Measurements from ENCODE around the gene WDR31.
"Not testable (repeated sequence)": the region's sequence is repeated elsewhere in the genome, so short reads cannot be mapped to it uniquely, and the experiment has no call there.

Gene WDR31

GRCh38 chr9:113368982-113369854 is 29.1 kb upstream of the WDR31 start:
- DNase-seq (ENCODE audit: low read depth in 2 of 2) = no peak

- no peak for DNase-seq (ENCODE audit: low read depth in 2 of 2)
Measured at GRCh38 chr9:113368348-113368981, 28.4 kb upstream of the WDR31 start.

DNA sequence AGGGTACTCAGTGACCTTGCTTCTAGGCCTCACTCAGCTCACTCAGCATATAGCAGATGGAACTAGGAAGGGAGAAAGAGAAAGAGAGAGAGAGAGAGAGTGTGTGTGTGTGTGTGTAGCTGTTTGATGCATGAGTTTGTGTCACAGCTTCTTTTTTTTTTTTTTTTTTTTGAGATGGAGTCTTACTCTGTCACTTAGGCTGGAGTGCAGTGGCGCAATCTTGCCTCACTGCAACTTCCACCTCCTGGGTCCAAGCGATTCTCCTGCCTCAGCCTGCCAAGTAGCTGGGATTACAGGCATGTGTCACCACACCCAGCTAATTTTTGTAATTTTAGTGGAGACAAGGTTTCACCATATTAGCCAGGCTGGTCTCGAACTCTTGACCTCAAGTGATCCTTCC is 25.6 kb upstream of the WDR31 start:
- DNase-seq (ENCODE audit: low read depth in 2 of 2) = not testable (repeated sequence)

DNA sequence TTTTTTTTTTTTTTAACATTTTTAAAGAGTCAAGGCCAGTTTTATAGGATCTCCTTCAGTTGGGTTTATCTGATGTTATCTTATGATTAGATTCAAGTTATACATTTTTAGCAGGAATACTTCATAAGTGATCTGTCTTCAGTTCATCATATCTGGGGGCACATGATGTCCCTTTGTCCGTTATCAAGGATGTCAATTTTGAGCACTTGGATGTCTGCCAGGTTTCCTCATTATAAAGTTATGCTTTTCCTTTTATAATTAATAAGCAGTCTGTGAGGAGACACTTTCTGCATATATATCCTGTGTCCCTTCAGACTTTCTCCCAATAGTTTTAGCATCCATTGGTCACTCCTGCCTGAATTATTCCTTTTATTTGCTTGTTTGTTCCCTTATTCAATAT is 24.9 kb upstream of the WDR31 start:
- DNase-seq (ENCODE audit: low read depth in 2 of 2) = no peak

- no peak for DNase-seq (ENCODE audit: low read depth in 2 of 2)
Measured at GRCh38 chr9:113363336-113363735, 23.3 kb upstream of the WDR31 start.

DNA sequence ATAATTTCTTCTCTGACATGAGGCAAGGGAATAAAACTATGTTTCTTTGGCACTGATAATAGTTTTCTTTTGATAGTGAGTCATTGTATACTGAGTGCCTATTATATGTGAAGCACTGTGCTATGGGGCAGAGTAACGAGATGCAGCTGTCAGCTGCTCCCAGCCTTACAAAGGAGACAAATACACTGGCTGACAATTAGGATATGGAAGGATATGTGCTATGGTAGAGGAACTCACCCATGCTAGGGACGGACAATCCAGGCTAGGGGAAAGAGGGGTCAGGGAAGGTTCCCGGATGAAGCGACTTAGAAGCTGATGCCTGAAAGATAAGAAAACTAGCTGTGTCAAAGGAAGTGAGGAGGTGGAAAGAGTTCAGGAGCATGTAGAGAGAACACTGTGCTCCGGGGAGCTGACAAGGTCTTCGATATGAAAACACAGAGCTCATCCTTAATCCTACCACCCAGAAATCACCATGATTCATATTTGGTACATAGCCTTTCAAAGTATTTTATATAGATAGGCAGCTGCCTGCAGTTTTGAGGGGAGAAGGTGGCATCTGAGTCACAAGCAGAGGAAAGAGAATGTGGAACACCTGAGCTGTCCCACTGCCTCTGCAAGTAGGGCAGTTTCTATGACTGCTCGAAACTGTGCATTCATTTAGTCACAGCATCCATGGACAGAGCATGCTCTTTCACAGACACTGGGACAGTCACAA is 21.4 kb upstream of the WDR31 start:
- no peak for DNase-seq (ENCODE audit: low read depth in 2 of 2)

DNA sequence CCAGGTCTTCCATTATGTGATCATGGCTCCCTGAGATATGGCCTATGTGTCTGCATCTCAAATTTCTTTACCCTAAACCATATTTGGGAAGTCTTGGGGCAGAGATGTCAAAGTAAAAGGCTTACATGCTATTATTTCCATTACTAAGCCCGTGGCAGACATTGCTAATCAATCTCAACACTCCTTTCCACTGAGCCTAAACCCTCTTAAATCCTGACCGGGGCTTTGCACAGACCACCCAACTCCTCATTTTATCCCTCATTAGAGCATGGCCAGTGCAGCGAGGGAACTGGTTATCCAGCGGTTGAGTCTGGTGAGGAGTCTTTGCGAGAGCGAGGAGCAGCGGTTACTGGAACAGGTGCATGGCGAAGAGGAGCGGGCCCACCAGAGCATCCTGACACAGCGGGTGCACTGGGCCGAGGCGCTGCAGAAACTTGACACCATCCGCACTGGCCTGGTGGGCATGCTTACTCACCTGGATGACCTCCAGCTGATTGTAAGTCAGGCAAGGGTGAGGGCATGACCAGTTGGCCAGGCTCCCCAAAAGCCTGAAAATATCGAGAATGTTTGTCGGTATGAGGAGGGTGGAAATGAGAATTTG is 20.3 kb upstream of the WDR31 start:
- no peak for DNase-seq (ENCODE audit: low read depth in 2 of 2)

DNA sequence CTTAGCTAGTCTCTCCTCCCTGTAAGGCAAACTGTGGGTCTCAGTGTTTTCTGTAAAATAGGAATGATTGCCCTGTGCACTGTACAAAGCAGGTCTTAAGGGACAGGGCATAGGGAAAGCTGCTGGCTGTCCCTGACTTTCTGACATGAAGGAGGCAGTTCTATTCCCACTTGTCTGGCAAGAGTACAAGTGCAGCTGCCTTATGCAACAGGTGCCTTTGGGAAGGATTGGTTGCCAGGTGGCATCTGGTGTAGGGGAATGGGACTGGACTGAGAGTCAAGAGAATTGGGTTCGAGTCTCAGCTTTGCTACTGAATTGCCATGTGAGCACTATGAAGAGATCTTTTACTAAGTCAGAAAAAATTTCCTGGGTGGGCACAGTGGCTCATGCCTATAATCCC is 19.3 kb upstream of the WDR31 start:
- no peak for DNase-seq (ENCODE audit: low read depth in 2 of 2)

DNA sequence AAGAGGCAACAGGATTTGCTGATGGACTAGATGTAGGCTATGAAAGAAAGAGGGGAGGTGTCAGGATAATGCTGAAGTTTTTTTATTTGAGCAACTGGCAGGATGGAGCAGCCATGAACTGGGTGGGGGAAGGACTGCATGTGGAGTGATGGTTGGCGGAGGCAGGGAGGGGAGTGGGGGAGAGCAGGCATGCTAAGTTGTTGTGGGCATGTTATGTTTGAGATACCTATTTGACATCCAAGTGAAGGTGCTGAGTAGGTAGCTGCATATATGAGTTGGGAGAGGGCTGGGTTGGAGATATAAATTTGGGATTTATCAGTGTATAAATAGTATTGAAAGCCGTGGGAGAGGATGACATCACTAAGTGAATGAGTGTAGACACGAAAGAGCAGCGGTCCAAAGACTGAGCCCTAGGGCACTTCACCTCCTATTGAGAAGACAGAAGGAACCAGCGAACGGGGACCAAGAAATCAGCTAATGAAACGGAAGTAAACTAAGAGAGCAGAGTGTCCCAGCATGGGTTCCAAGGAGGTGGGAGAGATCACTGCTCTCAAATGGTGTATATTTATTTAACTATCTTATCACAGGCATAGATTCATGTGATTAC is 16.7 kb upstream of the WDR31 start:
- DNase-seq (ENCODE audit: low read depth in 2 of 2) = no peak

DNA sequence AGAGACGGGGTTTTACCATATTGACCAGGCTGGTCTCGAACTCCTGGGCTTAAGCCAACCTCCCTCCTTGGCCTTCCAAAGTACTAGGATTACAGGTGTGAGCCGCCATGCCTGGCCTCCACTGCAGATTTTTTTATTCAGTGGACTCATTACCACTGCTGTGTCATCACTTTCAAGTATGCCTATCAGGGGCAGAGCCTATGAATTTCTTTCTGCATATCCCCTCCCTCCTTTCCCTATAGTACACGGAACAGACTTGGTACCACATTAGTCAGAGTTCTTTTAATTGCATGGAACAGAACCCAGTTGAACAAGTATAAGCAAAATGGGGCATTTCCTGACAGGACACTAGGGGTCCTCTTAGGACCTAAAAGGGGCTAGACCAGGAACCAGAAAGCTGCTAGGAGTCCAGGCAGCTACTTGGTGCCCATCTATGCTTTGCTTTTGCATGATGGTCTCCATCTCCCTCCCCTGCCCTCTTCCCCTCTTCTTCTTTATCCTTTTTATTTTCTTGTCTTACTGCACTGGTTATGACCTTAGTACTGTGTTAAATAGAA is 15.0 kb upstream of the WDR31 start:
- DNase-seq (ENCODE audit: low read depth in 2 of 2) = no peak

- no peak for DNase-seq (ENCODE audit: low read depth in 2 of 2)
Measured at GRCh38 chr9:113352411-113352810, 12.3 kb upstream of the WDR31 start.

- no peak for DNase-seq (ENCODE audit: low read depth in 2 of 2)
Measured at GRCh38 chr9:113352006-113352405, 11.9 kb upstream of the WDR31 start.

DNA sequence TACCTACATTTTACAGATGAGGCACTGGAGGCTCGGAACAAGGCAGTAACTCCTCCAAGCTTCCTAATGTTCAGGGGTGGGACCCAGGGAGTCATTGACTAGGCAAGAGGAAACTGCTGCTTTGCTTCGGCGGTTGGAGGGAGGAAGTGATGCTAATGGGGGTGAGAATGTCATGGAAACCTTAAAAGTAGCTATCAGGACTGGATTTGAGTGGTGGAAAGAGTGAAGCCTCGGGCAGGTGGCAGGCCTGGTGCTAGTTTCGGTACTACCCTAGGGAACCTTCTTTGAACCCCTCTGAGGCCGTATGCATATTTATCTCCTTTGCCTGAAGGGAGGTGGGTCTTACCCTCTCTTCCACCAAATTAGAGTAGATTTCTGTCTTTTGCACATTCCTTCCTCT is 10.9 kb upstream of the WDR31 start:
- no peak for DNase-seq (ENCODE audit: low read depth in 2 of 2)

GRCh38 chr9:113350107-113350661 is 10.1 kb upstream of the WDR31 start:
- no peak for DNase-seq (ENCODE audit: low read depth in 2 of 2)

DNA sequence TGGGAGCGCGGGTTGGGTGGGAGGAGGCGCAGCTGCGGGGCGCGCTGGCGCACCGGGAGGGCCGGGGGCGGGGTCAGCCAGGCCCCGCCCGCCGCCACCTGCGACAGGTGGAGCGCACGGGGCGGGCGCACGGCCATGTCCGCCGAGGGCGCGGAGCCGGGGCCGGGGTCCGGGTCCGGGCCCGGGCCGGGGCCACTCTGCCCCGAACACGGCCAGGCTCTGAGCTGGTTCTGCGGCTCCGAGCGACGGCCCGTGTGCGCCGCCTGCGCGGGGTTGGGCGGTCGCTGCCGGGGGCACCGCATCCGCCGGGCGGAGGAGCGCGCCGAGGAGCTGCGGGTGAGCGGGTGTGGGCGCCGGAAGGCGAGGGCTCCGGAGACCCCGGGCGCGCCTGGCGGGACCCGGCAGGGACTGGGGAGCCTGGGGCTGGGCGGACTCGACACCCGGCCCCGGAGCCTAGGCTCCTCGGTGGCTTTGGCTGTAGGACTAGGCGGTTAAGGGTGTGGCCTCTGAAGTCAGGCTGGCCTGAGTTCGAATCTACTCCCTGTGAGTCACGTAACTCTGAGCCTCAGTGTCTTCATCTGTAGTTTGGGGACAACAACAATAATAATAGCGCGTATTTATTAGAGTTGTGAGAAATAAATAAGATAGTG is 9.5 kb upstream of the WDR31 start, which contains the start of gene BSPRY:
BSPRY (plus strand) TSS at position 97 of the 650 bp plus-strand sequence; CDS start at position 136, 39 bp downstream.
- no peak for DNase-seq (ENCODE audit: low read depth in 2 of 2)

DNA sequence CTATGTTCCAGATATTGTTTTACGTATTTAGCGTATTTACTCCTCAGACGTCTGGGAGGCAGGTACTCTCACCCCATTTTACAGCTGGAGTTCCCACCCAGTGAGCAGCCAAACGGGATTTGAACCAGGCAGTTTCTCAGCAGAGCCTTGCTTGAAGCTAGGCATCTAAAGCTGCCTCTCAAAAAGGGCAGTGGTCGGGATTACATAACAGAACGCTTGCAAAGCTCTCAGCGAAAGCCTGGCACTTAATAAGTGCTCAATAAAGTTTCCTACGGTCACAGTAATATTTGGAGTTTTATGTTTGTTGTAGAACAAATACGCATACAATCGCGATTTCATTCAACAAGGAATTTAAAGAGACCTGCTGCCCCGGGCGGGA is 9.0 kb upstream of the WDR31 start:
- DNase-seq (ENCODE audit: low read depth in 2 of 2) = no peak

DNA sequence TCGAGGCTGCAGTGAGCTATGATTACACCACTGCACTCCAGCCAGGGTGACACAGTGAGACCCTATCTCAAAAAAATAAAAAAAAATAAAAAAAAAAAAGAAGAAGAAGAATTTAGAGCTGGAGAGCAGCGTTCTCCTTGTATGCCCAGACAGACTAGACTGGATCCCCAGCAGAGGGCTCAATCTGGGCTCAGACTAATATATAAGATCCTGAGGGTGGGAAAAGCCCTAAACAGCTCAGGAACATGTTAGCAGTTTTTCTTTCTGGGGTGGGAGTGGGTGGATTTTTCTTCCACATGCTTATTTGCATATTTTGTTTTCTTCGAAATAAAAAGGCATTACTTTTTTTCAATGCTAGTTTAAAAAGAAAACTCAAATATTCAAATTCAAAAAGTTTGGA is 8.4 kb upstream of the WDR31 start:
- DNase-seq (ENCODE audit: low read depth in 2 of 2) = no peak

DNA sequence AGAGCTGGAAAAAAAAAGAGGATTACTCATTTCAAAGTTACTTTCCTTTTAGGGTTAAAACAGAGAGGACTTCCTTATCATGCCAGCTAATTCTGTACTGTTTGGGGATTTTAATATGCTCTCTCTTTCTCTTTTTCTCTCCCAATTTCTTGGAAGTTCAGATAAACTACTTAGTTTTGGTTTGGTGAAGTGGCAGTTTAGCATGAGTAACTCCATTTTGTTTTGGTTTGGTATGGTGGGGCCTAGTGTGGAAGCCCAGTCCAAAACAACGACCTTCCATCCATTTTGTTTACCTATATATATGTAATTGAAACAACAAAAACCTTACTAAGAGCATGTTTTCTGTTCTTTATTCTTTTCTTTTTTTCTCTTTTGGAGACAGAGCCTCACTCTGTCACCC is 5.6 kb upstream of the WDR31 start:
- no peak for DNase-seq (ENCODE audit: low read depth in 2 of 2)

DNA sequence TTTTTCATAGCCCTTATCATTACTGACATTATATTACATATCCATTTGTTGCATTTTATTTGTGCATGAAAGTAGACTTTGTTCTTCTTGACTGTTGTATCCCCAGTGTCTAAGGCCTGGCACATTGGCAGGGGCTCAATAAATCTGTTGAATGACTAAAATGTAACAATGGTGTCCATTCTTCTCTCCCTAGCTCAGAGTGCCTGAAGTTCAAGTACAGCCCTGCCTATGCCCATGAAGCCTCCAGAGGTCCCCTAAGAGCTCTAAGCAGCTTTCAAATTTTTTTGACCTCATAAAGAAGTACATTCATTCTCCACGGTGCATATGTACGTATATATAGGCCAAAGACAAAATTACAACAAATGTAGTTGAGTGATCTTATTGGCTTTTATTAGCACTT is 5.1 kb upstream of the WDR31 start:
- no peak for DNase-seq (ENCODE audit: low read depth in 2 of 2)

- DNase-seq (ENCODE audit: low read depth in 2 of 2) = no peak
Measured at GRCh38 chr9:113343732-113344231, 3.7 kb upstream of the WDR31 start.
